ENCODE results near the gene PGM1. TPM values are rescaled to one million over a fixed set of nuclear protein-coding genes. Genes with fewer than 3 reads are reported as not detected.
"Not testable (repeated sequence)": the region's sequence is repeated elsewhere in the genome, so short reads cannot be mapped to it uniquely, and the experiment has no call there.

PGM1 gene
- total RNA-seq, 2 donors from 2014 or later: 34.1 to 36.1 TPM

GRCh38 chr1:63575340-63575826 is 17.8 kb upstream of the PGM1 start:
- H3K4me1 Mint-ChIP-seq (ENCODE audit: low read depth): no peaks in the 10 kb centered on the region
- no peak for ATAC-seq (replicated peaks in 1 of 2)
- no peak for DNase-seq
- no peaks in the 10 kb centered on the region for H3K27me3 Mint-ChIP-seq (ENCODE audit: low read depth)
- no peak overlapping the region for H3K4me3 Mint-ChIP-seq
- H3K9me3 Mint-ChIP-seq: no peaks in the 10 kb centered on the region
- H3K27ac Mint-ChIP-seq: no peak overlapping the region
- H3K36me3 Mint-ChIP-seq (ENCODE audit: insufficient read depth in 2 of 2): no peaks in the 10 kb centered on the region

DNA sequence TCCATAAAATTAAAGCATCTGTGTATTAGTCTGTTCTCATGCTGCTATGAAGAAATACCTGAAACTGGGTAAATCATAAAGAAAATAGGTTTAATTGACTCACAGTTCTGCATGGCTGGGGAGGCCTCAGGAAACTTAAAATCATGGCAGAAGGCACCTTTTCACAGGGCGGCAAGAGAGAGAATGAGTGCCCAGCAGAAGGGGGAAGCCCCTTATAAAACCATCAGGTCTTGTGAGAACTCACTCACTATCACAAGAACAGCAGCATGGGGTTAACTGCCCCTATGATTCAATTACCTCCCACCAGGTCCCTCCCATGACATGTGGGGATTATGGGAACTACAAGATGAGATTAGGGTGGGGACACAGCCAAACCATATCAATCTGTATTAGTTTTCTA is 6.9 kb upstream of the PGM1 start:
- not testable (repeated sequence) for DNase-seq; H3K4me3 Mint-ChIP-seq; H3K4me1 Mint-ChIP-seq (ENCODE audit: low read depth); H3K27me3 Mint-ChIP-seq (ENCODE audit: low read depth); H3K27ac Mint-ChIP-seq; H3K9me3 Mint-ChIP-seq; ATAC-seq (replicated peaks in 1 of 2)
- peaks cover 2 to 12% of the 10 kb centered on the region in 2 donors for H3K36me3 Mint-ChIP-seq (ENCODE audit: insufficient read depth in 2 of 2)

DNA sequence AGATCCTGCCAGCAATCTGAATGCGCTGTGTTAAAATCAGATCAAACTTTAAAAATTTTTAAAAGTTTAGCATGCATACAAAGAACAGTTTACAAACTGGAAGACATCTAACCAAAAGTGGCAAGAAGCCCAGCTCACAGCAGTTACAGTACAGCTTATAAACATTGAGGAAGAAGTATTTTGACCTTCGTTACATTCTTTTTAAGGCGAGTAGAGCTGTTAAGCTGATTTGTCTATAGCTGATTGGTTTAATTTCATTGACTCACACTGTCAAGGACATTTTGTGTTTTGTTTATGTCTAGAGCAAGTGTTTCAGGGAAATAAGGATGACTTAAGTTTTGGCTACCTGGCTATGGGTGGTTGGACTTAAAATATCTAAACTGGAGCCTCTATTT is 3.0 kb upstream of the PGM1 start:
- no peak overlapping the region for H3K4me3 Mint-ChIP-seq
- H3K4me1 Mint-ChIP-seq (ENCODE audit: low read depth): peaks cover 12% of the 10 kb centered on the region
- DNase-seq: no peak
- no peak overlapping the region for H3K27ac Mint-ChIP-seq
- H3K27me3 Mint-ChIP-seq (ENCODE audit: low read depth): no peaks in the 10 kb centered on the region
- H3K9me3 Mint-ChIP-seq: no peaks in the 10 kb centered on the region
- H3K36me3 Mint-ChIP-seq (ENCODE audit: insufficient read depth in 2 of 2): no peaks in the 10 kb centered on the region
- ATAC-seq (replicated peaks in 1 of 2): no peak

DNA sequence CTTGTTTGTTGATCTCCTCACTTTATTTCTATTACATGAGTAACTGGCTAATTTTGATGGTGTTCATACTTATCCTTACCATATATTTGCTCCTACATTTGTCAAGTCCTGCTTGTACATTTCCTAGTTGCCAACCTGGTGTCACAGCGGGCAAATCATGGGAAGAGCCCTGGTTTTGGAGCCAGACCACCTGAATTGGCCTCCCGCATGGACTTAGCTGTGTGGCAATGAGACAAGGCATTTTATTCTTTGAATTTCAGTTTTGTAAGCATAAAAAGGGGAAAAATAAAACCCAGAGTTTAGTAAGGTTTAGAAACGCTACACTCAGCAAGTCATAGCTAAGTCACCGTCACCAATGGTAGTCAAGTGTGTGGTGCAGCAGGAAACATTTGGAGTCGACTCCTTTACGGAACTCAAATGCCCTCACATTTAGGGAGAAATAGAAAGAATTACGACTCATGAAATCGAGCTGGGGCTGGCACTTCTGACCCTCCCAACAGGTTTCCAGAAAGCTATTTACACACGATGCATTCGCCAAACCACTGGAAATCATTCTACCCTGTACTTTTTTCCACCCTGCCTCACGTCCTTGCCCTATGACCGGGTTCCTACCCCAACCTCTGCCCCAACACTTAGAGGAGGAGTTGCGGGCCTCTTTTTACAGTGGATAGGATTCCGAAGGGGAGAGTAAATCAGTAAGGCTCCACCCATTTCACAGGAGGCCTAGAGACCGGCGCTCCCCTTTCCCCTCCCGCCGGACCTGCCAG is 492 bp upstream of the PGM1 start:
- ATAC-seq (replicated peaks in 1 of 2) (no peak), DNase-seq (no peak)
- Mint-ChIP-seq H3K27ac (peak overlapping the region; percentile 89), H3K4me3 (peak overlapping the region; percentile 90 to 97), H3K4me1 (ENCODE audit: low read depth) (peaks cover 17% of the 10 kb centered on the region), H3K36me3 (ENCODE audit: insufficient read depth in 2 of 2) (peaks cover 0 to 3% of the 10 kb centered on the region in 2 donors), H3K9me3 (no peaks in the 10 kb centered on the region), H3K27me3 (ENCODE audit: low read depth) (no peaks in the 10 kb centered on the region)

DNA sequence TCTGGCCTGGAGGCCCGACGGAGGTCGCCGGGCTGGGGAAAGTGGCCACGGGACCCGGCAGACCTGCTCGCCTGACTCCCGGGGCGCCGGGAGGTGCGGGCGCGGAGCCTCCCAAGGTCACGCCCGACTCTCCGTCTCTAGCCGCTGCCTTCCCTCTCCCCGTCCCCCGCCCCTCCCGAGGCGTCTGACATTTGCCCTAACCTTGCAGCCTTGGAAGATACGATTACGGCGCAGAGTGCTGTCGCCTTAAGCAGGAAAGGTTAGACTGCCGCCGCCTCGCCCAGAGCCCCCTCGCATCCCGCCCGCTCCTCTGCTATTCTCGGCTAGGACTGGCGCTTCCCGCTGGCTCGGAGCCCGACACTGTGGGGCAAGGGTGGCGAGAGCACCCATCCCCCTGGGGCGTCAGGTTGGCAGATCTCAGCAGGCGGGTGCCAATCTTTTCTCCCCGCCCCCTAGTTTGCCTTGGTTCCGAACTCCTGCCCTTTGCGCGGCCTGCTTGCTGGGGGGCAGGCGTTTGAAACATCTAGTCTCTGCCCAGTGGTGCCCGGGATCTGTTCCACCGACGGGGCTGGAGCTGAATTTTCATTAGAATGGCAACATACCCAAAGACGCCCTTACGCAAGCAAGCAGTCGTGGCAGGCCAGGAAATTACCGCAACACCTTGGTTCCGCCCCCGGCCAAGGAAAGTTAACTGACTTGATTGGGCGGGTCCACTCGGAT is 835 bp downstream of the PGM1 start:
- peak; percentile 68 to 75 for ATAC-seq (replicated peaks in 1 of 2)

GRCh38 chr1:63595435-63595834 is 2.2 kb downstream of the PGM1 start:
- DNase-seq (no peak), ATAC-seq (replicated peaks in 1 of 2) (no peak)
- no peak overlapping the region for H3K27ac Mint-ChIP-seq
- no peaks in the 10 kb centered on the region for H3K27me3 Mint-ChIP-seq (ENCODE audit: low read depth)
- H3K4me3 Mint-ChIP-seq: no peak overlapping the region
- H3K9me3 Mint-ChIP-seq: no peaks in the 10 kb centered on the region
- H3K36me3 Mint-ChIP-seq (ENCODE audit: insufficient read depth in 2 of 2): peaks cover 0 to 3% of the 10 kb centered on the region in 2 donors
- H3K4me1 Mint-ChIP-seq (ENCODE audit: low read depth): peaks cover 17% of the 10 kb centered on the region

More for the DNA sequence above, 835 bp downstream of the PGM1 start:
- peak overlapping the region; percentile 90 to 97 for H3K4me3 Mint-ChIP-seq
- H3K9me3 Mint-ChIP-seq: no peaks in the 10 kb centered on the region
- H3K27ac Mint-ChIP-seq: peak overlapping the region; percentile 95
- H3K36me3 Mint-ChIP-seq (ENCODE audit: insufficient read depth in 2 of 2): peaks cover 0 to 3% of the 10 kb centered on the region in 2 donors
- peak; percentile 79 to 81 for DNase-seq
- peaks cover 17% of the 10 kb centered on the region for H3K4me1 Mint-ChIP-seq (ENCODE audit: low read depth)
- no peaks in the 10 kb centered on the region for H3K27me3 Mint-ChIP-seq (ENCODE audit: low read depth)

GRCh38 chr1:63599799-63600198 is 6.6 kb downstream of the PGM1 start:
- no peak overlapping the region for H3K4me3 Mint-ChIP-seq

DNA sequence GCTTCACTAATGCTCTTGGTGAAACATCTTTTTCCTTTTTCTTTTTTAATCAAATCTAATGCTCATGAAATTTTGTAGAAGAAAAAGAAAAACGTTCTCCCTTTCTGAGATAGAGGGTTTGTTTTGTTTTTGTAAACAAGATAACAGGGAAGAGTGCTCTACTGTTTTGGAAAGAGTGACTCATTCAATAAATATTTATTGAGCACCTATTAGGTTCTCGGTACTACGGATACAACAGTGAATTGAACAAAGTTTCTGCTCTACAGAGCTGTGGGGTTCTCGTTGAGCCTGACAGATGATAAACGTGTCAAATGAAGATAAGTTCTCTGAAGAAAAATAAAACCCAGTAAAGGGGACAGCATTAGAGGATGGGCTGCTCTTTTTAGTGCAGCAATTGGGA is 7.0 kb downstream of the PGM1 start:
- ATAC-seq (replicated peaks in 1 of 2) (no peak), DNase-seq (no peak)
- Mint-ChIP-seq H3K4me3 (no peak overlapping the region), H3K27me3 (ENCODE audit: low read depth) (no peaks in the 10 kb centered on the region), H3K9me3 (no peaks in the 10 kb centered on the region), H3K27ac (no peak overlapping the region), H3K36me3 (ENCODE audit: insufficient read depth in 2 of 2) (peaks cover 0 to 3% of the 10 kb centered on the region in 2 donors), H3K4me1 (ENCODE audit: low read depth) (peaks cover 12% of the 10 kb centered on the region)

More at GRCh38 chr1:63599799-63600198, 6.6 kb downstream of the PGM1 start:
- Mint-ChIP-seq H3K36me3 (ENCODE audit: insufficient read depth in 2 of 2) (peaks cover 0 to 3% of the 10 kb centered on the region in 2 donors), H3K4me1 (ENCODE audit: low read depth) (peaks cover 12% of the 10 kb centered on the region), H3K9me3 (no peaks in the 10 kb centered on the region), H3K27me3 (ENCODE audit: low read depth) (no peaks in the 10 kb centered on the region), H3K27ac (no peak overlapping the region)
- DNase-seq: no peak
- ATAC-seq (replicated peaks in 1 of 2): no peak

DNA sequence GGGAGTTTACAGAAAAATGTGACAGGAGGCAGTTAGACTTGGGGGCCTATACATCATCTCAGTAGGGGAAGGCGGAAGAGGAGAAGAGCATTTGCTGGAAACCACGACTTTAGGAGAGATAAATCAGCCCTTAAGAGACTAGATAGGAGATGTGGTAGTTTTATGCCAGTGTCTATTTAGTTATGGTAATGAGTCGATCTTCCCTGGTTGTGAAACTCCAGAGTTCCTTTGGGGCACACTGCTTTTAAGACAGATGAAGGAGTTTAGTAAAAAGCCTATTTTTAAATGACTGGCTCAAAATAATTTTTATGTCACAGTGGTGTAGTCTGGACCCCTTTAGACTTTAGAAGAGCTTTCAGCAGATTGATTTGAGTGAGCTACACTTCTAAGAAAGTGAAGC is 7.8 kb downstream of the PGM1 start:
- DNase-seq (no peak), ATAC-seq (replicated peaks in 1 of 2) (no peak)
- Mint-ChIP-seq H3K27me3 (ENCODE audit: low read depth) (no peaks in the 10 kb centered on the region), H3K4me3 (no peak overlapping the region), H3K27ac (no peak overlapping the region), H3K36me3 (ENCODE audit: insufficient read depth in 2 of 2) (peaks cover 0 to 1% of the 10 kb centered on the region in 2 donors), H3K9me3 (no peaks in the 10 kb centered on the region), H3K4me1 (ENCODE audit: low read depth) (peaks cover 12% of the 10 kb centered on the region)

DNA sequence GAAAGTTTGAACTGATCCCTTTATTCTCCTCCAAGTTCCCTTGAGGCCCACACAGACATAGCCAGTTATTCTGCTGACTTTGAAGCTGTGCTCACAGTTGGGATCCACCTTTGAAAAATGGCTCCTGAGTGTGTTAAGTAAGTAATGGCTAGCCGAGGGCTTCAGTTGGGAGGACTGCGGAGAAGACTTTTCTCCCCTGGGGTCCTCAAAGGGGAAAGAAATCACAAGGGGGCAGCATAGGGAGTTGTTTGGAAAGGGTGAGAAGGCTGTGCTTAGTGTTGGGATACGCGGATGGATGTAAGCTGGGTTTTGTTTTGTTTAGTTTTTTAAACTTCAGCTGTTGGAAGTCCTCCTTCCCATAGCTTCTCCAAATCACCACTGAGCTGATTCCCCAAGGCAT is 8.3 kb downstream of the PGM1 start:
- Mint-ChIP-seq H3K4me3 (no peak overlapping the region), H3K36me3 (ENCODE audit: insufficient read depth in 2 of 2) (peaks cover 0 to 1% of the 10 kb centered on the region in 2 donors), H3K27me3 (ENCODE audit: low read depth) (no peaks in the 10 kb centered on the region), H3K9me3 (no peaks in the 10 kb centered on the region), H3K27ac (no peak overlapping the region), H3K4me1 (ENCODE audit: low read depth) (peaks cover 12% of the 10 kb centered on the region)
- DNase-seq (no peak), ATAC-seq (replicated peaks in 1 of 2) (no peak)

GRCh38 chr1:63601912-63602311 is 8.7 kb downstream of the PGM1 start:
- DNase-seq: no peak
- ATAC-seq (replicated peaks in 1 of 2): no peak
- Mint-ChIP-seq H3K9me3 (no peaks in the 10 kb centered on the region), H3K4me1 (ENCODE audit: low read depth) (peaks cover 10% of the 10 kb centered on the region), H3K4me3 (no peak overlapping the region), H3K27ac (no peak overlapping the region), H3K27me3 (ENCODE audit: low read depth) (no peaks in the 10 kb centered on the region), H3K36me3 (ENCODE audit: insufficient read depth in 2 of 2) (peaks cover 0 to 1% of the 10 kb centered on the region in 2 donors)

DNA sequence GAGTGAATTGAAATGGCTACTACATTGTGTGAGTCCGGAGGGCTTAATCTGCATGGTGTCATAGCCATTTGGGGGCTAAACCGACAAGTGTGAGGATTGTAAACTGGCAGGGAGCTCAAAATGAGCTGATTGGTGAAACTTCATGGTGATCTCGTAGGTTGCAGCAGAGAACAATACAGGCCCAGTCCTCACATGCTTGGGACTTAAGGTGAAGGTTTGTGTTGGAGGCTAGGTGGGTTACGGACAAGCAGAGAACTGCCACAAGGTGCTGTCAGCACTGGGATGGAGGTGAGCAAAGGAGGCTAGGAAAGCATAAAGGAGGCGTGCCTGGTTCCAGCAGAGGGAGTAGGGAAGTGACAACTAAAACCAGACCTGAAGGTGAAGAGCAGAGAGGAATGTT is 9.4 kb downstream of the PGM1 start:
- peaks cover 0 to 1% of the 10 kb centered on the region in 2 donors for H3K36me3 Mint-ChIP-seq (ENCODE audit: insufficient read depth in 2 of 2)
- no peak for ATAC-seq (replicated peaks in 1 of 2)
- H3K27ac Mint-ChIP-seq: no peak overlapping the region
- H3K9me3 Mint-ChIP-seq: no peaks in the 10 kb centered on the region
- H3K27me3 Mint-ChIP-seq (ENCODE audit: low read depth): no peaks in the 10 kb centered on the region
- H3K4me1 Mint-ChIP-seq (ENCODE audit: low read depth): peaks cover 7% of the 10 kb centered on the region
- H3K4me3 Mint-ChIP-seq: no peak overlapping the region
- no peak for DNase-seq

GRCh38 chr1:63603810-63604209 is 10.6 kb downstream of the PGM1 start:
- Mint-ChIP-seq H3K4me3 (no peak overlapping the region), H3K27me3 (ENCODE audit: low read depth) (no peaks in the 10 kb centered on the region), H3K9me3 (no peaks in the 10 kb centered on the region), H3K36me3 (ENCODE audit: insufficient read depth in 2 of 2) (peaks cover 0 to 1% of the 10 kb centered on the region in 2 donors), H3K4me1 (ENCODE audit: low read depth) (peaks cover 7% of the 10 kb centered on the region), H3K27ac (no peak overlapping the region)
- DNase-seq: no peak
- ATAC-seq (replicated peaks in 1 of 2): no peak

All from activated T-cell treated with anti-CD3 and anti-CD28 coated beads, Interleukin-2, amount 50 U/mL, for 72 hours (primary cell).